Head of caudate nucleus (tissue), 42 donors: Measurements from ENCODE around the gene C12orf57.

Experiments used
- DNase-seq, 42 donors: peaks; one replicate each; pipeline versions ENCODE4 v3.0.0 to v3.0.0-alpha.2; 2020 to 2021; ENCODE audit warnings: mixed read lengths in 7 of 42
- intact Hi-C: fragments of 100-400 bp; cut with DNase I; formaldehyde crosslinking; loops from one replicate; pipeline ENCODE4 v1.15.0; 2022

Gene C12orf57

DNA sequence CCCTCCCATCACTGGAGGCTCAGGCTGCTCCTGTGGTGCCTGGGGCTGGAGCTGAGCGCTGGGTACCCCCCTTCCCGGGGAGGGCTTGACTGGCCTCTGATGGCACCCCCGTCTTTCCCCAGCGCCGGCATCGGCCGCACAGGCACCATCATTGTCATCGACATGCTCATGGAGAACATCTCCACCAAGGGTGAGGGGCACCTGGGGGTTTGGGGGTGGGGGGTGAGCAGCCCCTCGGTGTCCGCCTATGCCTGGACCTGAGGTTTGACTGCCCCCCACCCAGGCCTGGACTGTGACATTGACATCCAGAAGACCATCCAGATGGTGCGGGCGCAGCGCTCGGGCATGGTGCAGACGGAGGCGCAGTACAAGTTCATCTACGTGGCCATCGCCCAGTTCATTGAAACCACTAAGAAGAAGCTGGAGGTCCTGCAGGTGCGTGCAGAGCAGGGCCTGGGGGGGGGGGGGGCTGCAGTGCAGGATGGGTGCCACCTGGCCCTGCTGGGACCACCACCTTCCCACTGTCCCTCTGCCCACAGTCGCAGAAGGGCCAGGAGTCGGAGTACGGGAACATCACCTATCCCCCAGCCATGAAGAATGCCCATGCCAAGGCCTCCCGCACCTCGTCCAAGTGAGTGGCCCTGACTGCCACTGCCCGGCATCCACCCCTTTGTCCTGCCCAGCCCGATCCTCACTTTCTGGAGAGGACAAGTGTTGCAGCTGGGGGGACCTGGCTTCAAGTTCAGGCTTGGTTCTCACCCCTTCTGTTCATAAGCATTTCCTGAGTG is 16.2 kb downstream of the C12orf57 start:
- no peak for DNase-seq

DNA sequence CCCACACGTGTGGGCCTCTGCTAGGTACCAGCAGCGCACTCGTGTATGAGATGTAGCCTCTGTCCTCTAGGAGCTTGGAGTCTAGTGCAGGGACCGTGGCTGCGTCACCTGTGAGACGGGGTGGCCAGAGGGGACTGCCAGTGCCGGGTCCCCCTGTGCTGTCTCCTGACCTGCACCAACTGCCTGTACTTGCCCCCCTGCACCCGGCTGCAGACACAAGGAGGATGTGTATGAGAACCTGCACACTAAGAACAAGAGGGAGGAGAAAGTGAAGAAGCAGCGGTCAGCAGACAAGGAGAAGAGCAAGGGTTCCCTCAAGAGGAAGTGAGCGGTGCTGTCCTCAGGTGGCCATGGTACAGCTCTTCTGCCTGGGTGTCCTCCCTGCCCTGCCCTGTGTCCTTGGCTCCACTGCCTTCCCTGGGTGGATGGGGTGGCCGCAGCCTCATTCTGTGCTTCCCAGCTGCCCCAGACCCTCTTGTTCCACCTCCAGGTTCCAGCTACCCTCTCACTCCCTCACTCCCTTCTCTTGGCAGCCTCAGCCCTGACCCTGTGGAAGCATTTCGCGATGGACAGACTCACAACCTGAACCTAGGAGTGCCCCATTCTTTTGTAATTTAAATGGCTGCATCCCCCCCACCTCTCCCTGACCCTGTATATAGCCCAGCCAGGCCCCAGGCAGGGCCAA is 16.9 kb downstream of the C12orf57 start:
- peak in 1 of 42 donors; percentile 48 for DNase-seq
- intact Hi-C loops: no loop called here

More for the DNA sequence above, 16.2 kb downstream of the C12orf57 start:
- intact Hi-C loops: no loop called here

- peak; percentile 41 to 94 (median 82) for DNase-seq
- intact Hi-C loops: no loop called here
Measured at GRCh38 chr12:6961278-6961694, 17.5 kb downstream of the C12orf57 start.

- DNase-seq: peak in 6 of 42 donors; percentile 19 to 60 (median 30)
- intact Hi-C loops: no loop called here
Measured at GRCh38 chr12:6961695-6962284, 18.0 kb downstream of the C12orf57 start.

- intact Hi-C loops: no loop called here
- no peak for DNase-seq
Measured at GRCh38 chr12:6962285-6963015, 18.6 kb downstream of the C12orf57 start.

DNA sequence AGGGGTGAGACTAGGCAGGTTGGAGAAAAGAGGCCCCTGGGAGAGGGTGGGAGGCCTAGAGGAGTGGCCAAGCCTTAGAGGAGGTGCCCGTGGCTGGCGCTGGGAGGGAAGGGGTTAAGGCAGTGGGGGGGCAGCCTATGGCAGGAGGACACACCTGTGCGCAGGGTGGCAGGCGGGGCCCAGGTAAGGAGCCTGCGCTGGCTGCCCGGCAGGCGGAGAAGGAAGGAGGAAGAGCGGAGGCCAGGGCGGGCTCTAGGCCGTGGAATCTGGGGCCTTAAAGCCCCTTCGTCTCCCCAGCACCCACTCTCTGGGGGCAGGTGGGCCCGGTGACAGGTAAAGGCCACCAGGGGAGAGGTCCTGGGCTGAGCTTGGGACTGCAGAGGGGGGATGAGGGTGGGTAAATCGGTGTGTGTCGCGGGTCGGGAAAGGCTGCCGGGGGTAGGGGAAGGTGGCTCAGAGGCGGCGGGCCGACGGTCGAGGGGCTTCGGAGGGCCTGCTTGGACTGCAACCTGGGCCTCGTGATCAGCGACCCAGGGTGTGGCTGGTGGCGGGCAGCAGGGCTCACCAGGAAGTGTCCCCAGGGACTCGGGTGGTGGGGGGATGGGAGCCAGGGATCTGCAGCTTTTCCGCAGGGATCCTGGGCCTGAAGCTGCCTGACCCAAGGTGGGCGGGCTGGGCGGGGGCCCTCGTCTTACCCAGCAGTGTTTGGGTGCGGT is 19.4 kb downstream of the C12orf57 start:
- DNase-seq: no peak
- intact Hi-C loops: no loop called here

DNA sequence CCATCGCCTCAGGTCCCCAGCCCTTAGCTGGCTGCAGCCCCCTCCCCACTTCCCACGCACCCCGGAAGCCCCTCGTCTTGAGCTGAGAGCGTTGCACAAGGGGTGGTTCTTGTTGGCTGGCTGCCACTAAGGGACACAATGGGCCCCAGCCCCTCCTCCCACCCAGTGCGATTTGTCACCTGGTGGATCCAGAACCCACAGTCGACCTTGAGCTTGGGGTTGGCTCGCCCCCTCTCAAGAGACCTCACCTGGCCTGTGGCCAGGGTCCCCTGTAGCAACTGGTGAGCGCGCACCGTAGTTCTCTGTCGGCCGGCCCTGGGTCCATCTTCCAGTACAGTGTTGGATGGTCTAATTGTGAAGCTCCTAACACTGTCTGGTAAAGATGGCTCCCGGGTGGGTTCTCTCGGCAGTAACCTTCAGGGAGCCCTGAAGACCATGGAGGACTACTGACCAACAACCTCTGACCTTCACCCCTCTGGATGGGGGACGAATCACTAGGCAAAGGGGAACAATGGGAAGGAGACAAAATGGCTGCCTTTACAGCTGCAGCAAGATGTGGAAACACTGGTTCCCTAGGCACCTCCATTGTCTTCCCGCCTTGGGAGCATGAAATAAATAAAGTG is 20.1 kb downstream of the C12orf57 start:
- intact Hi-C loops: no loop called here
- DNase-seq: no peak

DNA sequence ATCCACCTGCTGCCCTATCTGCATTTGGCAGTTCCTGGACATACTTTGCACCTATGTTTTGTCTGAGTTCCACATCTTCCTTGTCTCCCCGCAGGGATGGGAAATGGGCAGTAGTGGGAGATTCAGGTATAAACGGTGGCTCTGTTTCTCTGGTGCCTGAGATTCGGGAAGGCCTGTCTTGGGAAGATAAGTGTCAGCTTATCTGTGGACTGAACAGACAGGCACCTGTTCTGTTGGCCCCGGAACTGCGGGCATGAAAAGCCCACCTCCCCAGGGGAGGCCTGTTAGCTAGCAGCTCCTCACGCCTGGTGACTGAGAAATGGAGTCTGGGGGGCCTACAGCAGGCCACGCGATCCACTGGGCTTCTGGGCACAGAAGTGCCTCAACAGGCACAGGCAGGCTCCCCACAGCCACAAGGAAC is 20.8 kb downstream of the C12orf57 start:
- intact Hi-C loops: no loop called here
- no peak for DNase-seq

DNA sequence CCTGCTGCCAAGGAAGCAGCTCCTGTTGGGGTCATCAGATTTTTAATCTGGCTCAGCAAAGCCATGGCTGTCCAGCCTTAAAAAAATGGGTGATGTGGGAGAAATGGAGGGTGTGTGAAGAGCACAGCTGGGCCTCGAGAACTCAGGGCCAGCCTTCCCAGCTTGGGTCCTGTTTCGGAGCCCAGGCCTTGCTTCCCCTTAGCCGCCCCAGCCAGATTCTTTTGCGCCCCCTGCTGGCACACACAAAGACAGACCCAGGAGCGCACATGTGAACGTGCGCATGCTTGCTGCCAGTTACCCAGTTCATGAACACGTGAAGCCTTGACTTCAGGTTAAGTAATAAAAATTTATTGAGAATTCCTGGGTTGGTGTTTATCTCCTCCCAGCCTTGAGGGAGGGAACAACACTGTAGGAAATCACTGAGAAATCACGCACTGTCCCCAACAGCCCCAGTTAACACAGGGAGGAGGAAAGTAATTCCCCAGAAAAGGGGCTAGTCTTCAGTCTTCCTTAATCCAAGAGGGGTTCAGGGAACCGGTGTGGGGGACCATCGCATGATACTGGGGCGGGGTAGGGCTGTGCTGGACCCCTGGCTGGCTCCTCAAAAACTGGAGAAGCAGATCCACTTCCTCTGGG is 21.3 kb downstream of the C12orf57 start:
- DNase-seq: peak; percentile 62 to 95 (median 87)
- intact Hi-C loops: no loop called here

DNA sequence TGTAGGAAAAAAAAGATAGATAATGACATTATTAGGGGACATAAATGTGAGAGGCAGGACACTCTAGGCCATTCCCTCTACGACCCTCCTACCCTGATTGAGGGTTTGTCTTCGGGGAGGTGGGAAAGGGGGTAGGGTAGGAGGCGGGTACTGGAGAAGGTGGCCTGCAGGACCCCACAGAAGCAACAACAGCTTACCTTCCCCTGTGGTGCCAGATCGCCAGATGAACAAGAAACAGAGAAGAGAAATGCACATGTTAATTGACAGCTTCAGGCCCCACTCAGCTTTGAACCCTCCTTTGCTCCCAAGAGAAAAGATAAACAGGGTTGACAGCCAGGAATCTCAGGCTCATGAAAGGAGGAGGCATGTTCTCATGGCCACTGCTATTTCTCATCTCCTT is 21.9 kb downstream of the C12orf57 start:
- intact Hi-C loops: no loop called here
- no peak for DNase-seq

DNA sequence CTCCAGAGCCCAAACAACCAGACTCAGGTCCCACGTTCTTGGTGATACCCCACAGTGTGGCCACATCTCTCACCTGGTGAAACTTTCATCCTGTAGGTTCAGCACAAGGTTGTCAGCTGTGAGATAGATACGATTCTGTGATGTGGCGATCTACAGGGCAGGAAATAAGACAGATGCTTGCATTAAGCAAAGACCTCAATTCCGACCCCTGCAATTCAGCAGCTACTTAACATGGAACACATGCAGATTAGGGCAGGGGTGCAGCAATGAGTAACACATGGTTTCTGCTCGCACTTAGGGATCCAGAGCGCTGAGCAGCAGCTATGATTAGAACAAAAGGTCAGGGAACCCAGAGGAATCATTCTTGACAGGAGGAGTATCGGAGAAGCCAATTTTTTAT is 22.5 kb downstream of the C12orf57 start:
- DNase-seq: no peak
- intact Hi-C loops: no loop called here

DNA sequence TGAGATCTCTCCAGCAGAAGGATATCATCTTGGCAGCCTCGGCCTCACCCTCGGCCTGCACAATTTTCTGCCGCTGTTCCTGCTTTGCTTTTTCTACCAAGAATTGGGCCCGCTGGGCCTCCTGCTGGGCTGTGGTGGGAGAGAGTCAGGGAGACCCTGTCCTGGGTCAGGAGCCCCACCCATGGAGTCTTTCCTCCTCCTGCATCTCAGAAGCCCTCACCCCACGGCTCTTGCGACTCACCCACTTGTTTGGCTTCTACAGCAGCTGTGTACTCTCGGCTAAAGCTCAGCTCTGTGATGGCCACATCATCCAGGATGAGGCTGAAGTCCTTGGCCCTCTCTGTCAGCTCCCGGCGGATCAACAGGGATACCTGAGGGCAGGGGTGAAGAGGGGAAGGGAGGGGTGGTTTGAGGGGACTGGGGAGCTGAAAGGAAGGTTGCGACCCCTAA is 23.9 kb downstream of the C12orf57 start:
- intact Hi-C loops: no loop called here

GRCh38 chr12:6968426-6968825 is 24.6 kb downstream of the C12orf57 start:
- intact Hi-C loops: no loop called here
- DNase-seq: no peak

More for the DNA sequence above, 23.9 kb downstream of the C12orf57 start:
- no peak for DNase-seq

GRCh38 chr12:6970096-6970527 is 26.3 kb downstream of the C12orf57 start:
- intact Hi-C loops: loop anchor here (2.0 to 5.0 kb wide), 2 partner anchors 25 to 47 kb away; partner anchors contain the start of genes C12orf57 and LPCAT3
- peak in 5 of 42 donors; percentile 23 to 54 (median 33) for DNase-seq

GRCh38 chr12:6974180-6974579 is 30.4 kb downstream of the C12orf57 start:
- DNase-seq: no peak
- intact Hi-C loops: loop anchor here (5.0 kb wide), 1 partner anchor 43 kb away; the partner anchor contains the start of gene LPCAT3

- intact Hi-C loops: no loop called here
- DNase-seq: no peak
Measured at GRCh38 chr12:6975297-6976032, 31.6 kb downstream of the C12orf57 start.

GRCh38 chr12:6977653-6978052 is 33.8 kb downstream of the C12orf57 start:
- intact Hi-C loops: no loop called here

More at GRCh38 chr12:6977653-6978052, 33.8 kb downstream of the C12orf57 start:
- no peak for DNase-seq
